ENCODE results near the gene POLR2I. TPM values are rescaled to one million over a fixed set of nuclear protein-coding genes. Genes with fewer than 3 reads are reported as not detected.
A peak's percentile ranks its signal among the peaks of the same experiment; 100 is the strongest.

Gene POLR2I
- total RNA-seq, 1 experiment from 2014 or later, result 146 TPM

- no peak overlapping the region for H2BK15ac ChIP-seq (ENCODE audit: low read depth, low read length)
- H4K91ac ChIP-seq (ENCODE audit: insufficient read length, low read depth, low read length), result no peak overlapping the region
- no peak overlapping the region for H3K56ac ChIP-seq (ENCODE audit: insufficient read length, low read depth, low read length)
- no peak overlapping the region for H3K14ac ChIP-seq (ENCODE audit: insufficient read depth, low read length)
- no peak for DNase-seq
- H3K4me1 ChIP-seq (ENCODE audit: insufficient read depth, low read length), result peaks cover 2% of the 10 kb centered on the region; the same call in 1 of the 2 replicates
- no peak overlapping the region for H2BK12ac ChIP-seq (ENCODE audit: insufficient read length, low read depth, low read length)
- H3K23me2 ChIP-seq (ENCODE audit: insufficient read length, low read depth, low read length, poor library complexity, severe bottlenecking), result no peaks in the 10 kb centered on the region
- H4K8ac ChIP-seq (replicated peaks; ENCODE audit: insufficient read length, low read depth, low read length), result no peak overlapping the region
- no peak overlapping the region for H3K4me2 ChIP-seq (ENCODE audit: insufficient read depth, insufficient read length, low read length)
- H3K27me3 ChIP-seq (ENCODE audit: insufficient read depth, low read length), result no peaks in the 10 kb centered on the region
- Mint-ChIP-seq H3K4me3 (no peak overlapping the region), H3K27me3 (ENCODE audit: low read depth) (no peaks in the 10 kb centered on the region; the same call in none of the 2 replicates), H3K9me3 (no peaks in the 10 kb centered on the region), H3K27ac (peak overlapping the region in 1 of 3 experiments; percentile 50; a peak in 1 of 7 replicates), H3K4me1 (peaks cover 32 to 37% of the 10 kb centered on the region in 2 experiments), H3K36me3 (ENCODE audit: insufficient read depth in 1 of 3, low read depth in 3 of 3) (peaks cover 16 to 55% (median 41%) of the 10 kb centered on the region in 3 experiments)
- H3K23ac ChIP-seq (ENCODE audit: insufficient read length, low read depth, low read length), result no peak overlapping the region
- H3K9ac ChIP-seq (ENCODE audit: extremely low read depth, insufficient read length, low read length), result no peak overlapping the region
- no peak overlapping the region for H3K27ac ChIP-seq (ENCODE audit: insufficient read length, low read depth, low read length)
- H3K4ac ChIP-seq (ENCODE audit: low read depth, low read length), result no peak overlapping the region
- no CpG with 5 or more reads among the region's 3 CpGs for WGBS (ENCODE audit: extremely low coverage, insufficient read length, low lambda C conversion rate)
- H3K9me3 ChIP-seq (ENCODE audit: control insufficient read depth, low read depth, low read length), result no peaks in the 10 kb centered on the region
- H4K20me1 ChIP-seq (ENCODE audit: control insufficient read depth, insufficient read depth, insufficient read length), result no peaks in the 10 kb centered on the region
- H2AFZ ChIP-seq (ENCODE audit: low read length), result no peak overlapping the region
- no peak overlapping the region for H3T11ph ChIP-seq (ENCODE audit: low read length)
- no peak overlapping the region for H2BK20ac ChIP-seq (ENCODE audit: low read depth, low read length, poor library complexity, severe bottlenecking)
- no peak overlapping the region for H4K5ac ChIP-seq (ENCODE audit: insufficient read length, low read depth, low read length)
- H2BK5ac ChIP-seq (ENCODE audit: insufficient read length, low read length), result no peak overlapping the region
- H3K79me2 ChIP-seq (ENCODE audit: insufficient read depth, low read length), result no peaks in the 10 kb centered on the region
- no peak overlapping the region for H2BK120ac ChIP-seq (ENCODE audit: low read depth, low read length, poor library complexity, severe bottlenecking)
- no peak for TF ChIP-seq CTCF (conservative IDR thresholded peaks at IDR 0.05)
- H3K18ac ChIP-seq (ENCODE audit: insufficient read length, low read depth, low read length), result no peak overlapping the region
- no peaks in the 10 kb centered on the region for H3K79me1 ChIP-seq (ENCODE audit: insufficient read depth, low read depth, low read length, poor library complexity, severe bottlenecking)
- H2AK5ac ChIP-seq (ENCODE audit: insufficient read length, low read length), result no peak overlapping the region
Observed at GRCh38 chr19:36108684-36109083, 6.0 kb downstream of the POLR2I start.

All from H9 (cell line).